Measurements from ENCODE around the gene RB1. TPM values are rescaled to one million over a fixed set of nuclear protein-coding genes. Genes with fewer than 3 reads are reported as not detected.
"Not testable (repeated sequence)": the region's sequence is repeated elsewhere in the genome, so short reads cannot be mapped to it uniquely, and the experiment has no call there.

RB1 gene
- total RNA-seq, 1 experiment from 2014 or later = 62.0 TPM

DNA sequence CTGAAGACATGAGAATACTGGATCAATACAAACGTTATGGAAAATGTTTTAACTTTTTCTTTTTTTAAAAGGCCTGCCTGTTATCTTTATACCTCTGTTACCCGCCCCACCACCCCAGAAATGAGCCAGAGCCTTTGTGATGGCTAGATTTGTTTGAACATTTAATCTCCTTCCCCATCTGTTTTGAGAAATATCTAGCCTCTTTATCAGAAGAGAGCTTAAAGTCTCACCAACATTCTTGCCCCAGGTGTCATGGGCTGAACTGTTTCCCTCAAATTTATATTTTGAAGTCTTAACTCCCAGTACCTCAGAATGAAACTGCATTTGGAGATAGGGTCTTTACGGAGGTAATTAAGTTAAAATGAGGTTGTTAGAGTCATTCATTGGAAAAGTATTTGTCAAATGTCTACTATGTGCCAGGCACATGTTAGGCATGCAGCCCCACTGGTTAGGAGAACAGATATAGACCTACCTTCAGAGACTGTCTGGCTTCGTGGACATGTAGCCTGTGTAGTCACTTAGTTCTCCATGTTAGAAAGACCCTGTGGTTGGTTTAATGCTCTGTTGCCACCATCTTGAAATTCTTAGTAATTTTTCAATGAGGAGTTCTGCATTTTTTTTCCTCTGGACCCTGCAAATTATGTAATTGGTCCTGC, 6.3 kb upstream of the RB1 start:
- DNase-seq (ENCODE audit: low read depth) = no peak

DNA sequence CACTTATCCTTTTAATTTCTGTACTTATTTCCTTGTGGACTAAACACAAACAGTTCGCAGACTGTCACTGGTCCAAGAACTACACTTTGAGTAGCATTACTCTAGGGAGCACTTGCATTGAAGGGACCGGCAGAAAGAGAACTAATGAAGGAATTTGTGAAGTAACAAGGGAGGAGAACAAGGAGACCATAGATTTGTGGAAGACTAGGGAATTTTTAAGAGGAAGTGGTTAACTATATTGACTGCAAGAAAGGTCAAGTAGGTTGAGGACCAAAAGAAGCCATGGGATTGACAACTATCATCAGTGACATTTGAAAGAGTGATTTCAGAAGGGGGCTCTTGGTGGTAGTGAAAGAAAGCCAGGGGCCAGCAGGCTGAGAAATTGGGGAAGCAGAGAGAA, 4.0 kb upstream of the RB1 start:
- no peak for DNase-seq (ENCODE audit: low read depth)

DNA sequence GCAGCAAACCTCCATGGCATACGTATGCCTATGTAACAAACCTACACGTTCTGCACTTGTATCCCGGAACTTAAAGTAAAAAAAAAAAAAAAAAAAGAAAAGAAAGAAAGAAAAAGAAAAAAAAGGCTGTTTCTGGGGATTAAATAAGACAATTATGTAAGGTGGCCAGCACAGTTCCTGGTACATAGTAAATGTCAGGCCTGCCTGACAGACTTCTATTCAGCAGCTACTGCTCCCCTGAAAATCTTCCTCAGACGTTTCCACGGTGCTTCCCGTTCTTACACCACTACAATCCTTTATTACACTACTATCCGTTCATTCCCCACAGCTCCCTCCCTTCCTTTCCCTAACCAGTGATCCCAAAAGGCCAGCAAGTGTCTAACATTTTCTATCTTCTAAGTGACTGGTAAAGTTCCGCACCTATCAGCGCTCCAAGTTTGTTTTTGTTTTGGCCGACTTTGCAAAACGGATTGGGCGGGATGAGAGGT, 636 bp upstream of the RB1 start:
- DNase-seq (ENCODE audit: low read depth) = no peak

GRCh38 chr13:48304143-48304876, 759 bp downstream of the RB1 start:
- DNase-seq (ENCODE audit: low read depth) = peak; percentile 57

- no peak for DNase-seq (ENCODE audit: low read depth)
Measured at GRCh38 chr13:48311223-48311622, 7.7 kb downstream of the RB1 start.

- DNase-seq (ENCODE audit: low read depth) = no peak
Measured at GRCh38 chr13:48315969-48316650, 12.6 kb downstream of the RB1 start.

GRCh38 chr13:48316826-48317510, 13.4 kb downstream of the RB1 start:
- DNase-seq (ENCODE audit: low read depth) = no peak

DNA sequence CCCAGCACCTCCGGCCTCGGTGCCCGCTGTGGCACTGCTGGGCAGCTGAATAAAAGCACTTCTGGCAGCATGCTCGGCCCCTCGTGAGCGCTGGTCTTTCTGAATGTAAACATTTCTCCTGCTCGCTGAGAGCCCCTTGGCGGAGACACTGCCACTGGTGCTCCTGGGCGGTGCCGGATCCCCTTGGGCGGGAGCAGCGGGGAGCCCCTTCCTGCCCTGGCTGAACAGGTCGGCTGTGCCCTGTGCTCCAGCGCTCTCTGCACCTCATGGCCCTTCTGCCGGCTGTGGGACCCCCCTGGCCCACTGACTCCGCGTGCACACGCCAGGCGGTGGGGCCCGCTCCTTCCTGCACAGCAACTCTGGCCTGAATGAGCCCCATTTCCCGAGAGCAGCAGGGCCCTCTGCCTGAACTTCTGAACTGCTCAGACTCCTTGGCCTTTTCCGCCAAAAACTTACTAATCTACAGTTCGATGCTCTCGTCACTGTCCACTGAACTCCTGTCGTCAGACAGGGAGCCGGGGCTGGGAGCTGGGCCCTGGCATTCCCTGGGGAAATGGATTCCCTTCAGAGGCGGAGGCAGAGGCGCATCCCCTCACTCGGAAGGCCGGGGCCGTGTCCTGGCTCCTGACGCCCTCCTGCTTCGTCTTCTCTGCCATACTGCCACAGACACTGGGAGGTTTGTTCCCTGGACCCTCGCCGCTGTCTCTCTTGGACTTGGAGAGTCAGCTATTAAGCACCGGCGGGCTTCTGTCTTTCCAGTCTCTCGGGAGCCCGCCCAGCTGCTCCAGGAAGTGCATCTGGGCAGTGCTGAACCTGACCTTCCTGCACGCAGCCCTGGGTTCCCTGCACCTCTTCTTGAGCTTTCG, 14.2 kb downstream of the RB1 start:
- no peak for DNase-seq (ENCODE audit: low read depth)

DNA sequence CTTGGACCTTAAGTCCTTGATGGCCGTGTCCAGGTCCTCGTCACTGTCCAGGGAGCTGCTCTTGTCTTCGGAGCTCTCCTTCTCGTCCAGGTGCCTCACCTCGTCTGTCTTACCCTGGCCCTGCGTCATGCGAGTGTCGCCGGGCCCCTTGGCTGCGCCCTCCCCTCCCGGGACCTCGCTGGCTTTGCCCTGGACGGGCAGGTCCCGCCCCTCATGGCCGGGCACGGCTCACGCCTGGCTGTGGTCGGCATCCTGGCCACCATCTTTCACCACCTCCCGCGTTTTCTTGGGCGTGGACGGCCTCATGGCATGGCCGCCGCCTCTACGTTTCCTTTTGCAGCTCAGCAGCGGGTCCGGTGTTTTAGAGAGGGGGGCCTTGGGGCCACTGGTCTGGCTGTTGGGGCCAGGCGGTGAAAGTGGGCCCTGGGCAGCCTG, 14.8 kb downstream of the RB1 start:
- no peak for DNase-seq (ENCODE audit: low read depth)

GRCh38 chr13:48318821-48319511, 15.4 kb downstream of the RB1 start:
- no peak for DNase-seq (ENCODE audit: low read depth)

DNA sequence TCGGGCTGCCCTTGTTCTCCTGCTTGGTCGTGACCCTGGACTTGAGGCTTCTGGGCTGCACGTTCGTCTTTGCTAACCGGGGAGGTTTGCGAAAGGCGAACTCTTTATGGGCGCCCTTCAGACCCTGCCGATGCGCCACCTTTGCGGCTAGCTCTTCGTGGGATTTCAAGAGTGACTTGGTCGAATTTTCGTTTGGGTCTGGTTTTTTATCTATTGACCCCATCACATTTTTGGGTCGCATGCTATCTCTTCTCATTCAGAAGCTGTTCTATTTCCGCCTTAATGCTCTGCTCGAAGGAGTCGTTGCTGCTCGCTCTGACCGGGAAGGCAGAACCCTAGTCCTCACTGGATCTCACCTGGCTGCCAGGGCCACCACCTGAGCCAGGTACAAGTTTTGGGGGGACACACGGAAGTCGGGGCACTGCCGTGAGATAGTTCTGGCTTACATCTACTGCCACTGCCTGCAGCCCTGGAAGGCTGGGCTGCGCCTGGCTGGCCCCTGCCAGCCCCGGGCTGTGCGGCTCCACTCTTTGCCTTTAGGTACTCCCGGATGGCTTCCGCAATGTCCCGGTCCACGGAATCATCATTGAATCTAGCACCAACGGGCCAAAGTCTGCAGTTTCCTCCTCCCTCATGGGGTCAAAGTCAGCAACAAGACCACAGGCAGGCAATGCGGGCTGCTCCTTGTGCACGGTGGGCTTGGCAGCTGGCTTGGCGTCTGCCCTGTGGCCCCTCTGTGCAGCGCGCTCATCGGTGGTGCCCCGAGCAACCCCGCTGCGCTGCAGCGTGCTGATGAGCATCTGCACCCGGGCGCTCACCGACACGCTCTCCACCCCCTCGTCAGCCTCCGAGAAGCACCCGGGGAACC, 16.2 kb downstream of the RB1 start:
- no peak for DNase-seq (ENCODE audit: low read depth)

DNA sequence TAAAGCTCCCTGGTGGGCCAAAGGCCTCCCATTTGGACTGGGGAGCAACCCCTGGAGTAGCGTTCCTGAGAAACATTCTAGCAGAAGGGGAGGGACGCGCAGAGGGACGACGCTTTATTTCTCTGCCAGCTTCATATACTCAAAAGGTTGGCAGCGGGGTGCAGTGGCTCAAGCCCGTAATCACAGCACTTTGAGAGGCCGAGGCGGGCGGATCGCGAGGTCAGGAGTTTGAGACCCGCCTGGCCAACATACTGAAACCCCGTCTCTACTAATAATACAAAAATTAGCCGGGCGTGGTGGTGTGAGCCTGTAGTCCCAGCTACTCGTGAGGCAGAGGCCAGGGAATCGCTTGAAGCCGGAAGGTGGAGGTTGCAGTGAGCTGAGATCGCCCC, 16.8 kb downstream of the RB1 start:
- DNase-seq (ENCODE audit: low read depth) = no peak

DNA sequence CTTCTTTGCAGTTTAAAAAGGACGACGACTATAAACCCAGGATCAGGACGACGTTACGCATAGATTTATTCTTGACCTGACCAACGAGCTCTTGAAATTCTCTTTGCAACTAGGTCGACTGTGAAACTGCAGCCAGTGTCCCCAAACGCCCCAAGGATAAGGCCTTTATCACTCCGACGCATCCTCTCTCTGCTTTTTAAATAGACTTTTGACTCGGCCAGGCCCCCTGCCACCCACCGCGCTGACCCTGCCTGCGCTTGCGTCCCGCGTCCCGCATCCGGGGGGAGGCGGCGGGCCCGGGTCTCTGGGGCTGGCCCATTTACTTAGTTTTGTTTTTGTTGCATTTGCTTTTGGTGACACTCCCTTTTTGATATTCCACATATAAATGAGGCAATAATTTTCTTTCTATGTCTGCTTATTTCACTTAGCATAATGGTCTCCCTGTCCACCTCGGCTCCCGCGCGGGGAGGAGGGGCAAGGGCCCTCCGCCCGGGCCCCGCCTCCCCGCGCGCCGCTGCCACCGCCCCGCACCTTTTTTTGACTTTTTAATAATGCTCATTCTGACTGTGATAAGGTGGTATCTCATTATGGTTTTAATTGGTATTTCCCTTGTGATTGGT, 17.4 kb downstream of the RB1 start:
- no peak for DNase-seq (ENCODE audit: low read depth)

GRCh38 chr13:48322294-48322693, 18.7 kb downstream of the RB1 start:
- no peak for DNase-seq (ENCODE audit: low read depth)

DNA sequence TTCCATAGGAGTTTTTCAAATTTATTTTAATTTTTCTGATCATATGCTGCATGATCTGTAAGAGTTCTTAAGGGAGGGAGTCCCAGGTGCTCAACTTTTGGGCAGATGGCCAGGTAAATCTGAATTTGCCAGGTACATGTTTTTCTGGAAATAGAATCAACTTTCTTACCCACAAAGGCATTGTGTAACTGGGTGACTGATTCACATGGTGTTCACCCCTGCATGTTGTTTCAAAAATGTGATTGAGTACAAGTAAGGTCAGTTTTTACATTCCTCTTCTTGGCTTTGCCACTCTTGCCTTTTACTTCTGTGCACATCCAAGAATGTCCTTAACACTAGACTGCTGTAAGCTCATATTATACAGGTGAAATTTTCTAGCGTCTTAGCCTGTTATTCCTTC, 30.4 kb downstream of the RB1 start:
- DNase-seq (ENCODE audit: low read depth) = no peak

GRCh38 chr13:48334534-48335127, 31.1 kb downstream of the RB1 start:
- peak; percentile 40 for DNase-seq (ENCODE audit: low read depth)

DNA sequence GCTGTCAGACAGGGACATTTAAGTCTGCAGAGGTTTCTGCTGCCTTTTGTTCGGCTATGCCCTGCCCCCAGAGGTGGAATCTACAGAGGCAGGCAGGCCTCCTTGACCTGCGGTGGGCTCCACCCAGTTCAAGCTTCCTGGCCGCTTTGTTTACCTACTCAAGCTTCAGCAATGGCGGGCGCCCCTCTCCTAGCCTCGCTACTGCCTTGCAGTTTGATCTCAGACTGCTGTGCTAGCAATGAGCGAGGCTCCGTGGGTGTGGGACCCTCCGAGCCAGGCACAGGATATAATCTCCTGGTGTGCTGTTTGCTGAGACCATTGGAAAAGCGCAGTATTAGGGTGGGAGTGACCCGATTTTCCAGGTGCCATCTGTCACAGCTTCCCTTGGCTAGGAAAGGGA, 35.6 kb downstream of the RB1 start:
- not testable (repeated sequence) for DNase-seq (ENCODE audit: low read depth)

GRCh38 chr13:48344264-48344663, 40.7 kb downstream of the RB1 start:
- DNase-seq (ENCODE audit: low read depth) = no peak

GRCh38 chr13:48346583-48346982, 43.0 kb downstream of the RB1 start:
- DNase-seq (ENCODE audit: low read depth) = no peak

All from RPMI7951 (cell line).